Measurements from ENCODE around the gene LIFR. TPM values are rescaled to one million over a fixed set of nuclear protein-coding genes. Genes with fewer than 3 reads are reported as not detected.

LIFR gene
- total RNA-seq, 1 experiment from 2014 or later = 7.8 TPM

GRCh38 chr5:38554861-38555260 lies 1.6 kb downstream of the LIFR start:
- peak overlapping the region; percentile 67 to 94 for H3K4me3 Mint-ChIP-seq
- no peak overlapping the region for H4K8ac ChIP-seq (replicated peaks; ENCODE audit: insufficient read length, low read depth, low read length)
- H3K23ac ChIP-seq (ENCODE audit: insufficient read length, low read depth, low read length) = no peak overlapping the region
- H2BK15ac ChIP-seq (ENCODE audit: low read depth, low read length) = no peak overlapping the region
- no peak overlapping the region for H3K9ac ChIP-seq (ENCODE audit: extremely low read depth, insufficient read length, low read length)
- peaks cover 9% of the 10 kb centered on the region for H3K23me2 ChIP-seq (ENCODE audit: insufficient read length, low read depth, low read length, poor library complexity, severe bottlenecking)
- no peak overlapping the region for H2BK12ac ChIP-seq (ENCODE audit: insufficient read length, low read depth, low read length)
- no peaks in the 10 kb centered on the region for H3K27me3 ChIP-seq (ENCODE audit: insufficient read depth, low read length)
- no peak overlapping the region for H2AK5ac ChIP-seq (ENCODE audit: insufficient read length, low read length)
- no peak overlapping the region for H3K27ac Mint-ChIP-seq
- peak overlapping the region; percentile 59 for H3K4me2 ChIP-seq (ENCODE audit: insufficient read depth, insufficient read length, low read length)
- H3K56ac ChIP-seq (ENCODE audit: insufficient read length, low read depth, low read length) = no peak overlapping the region
- WGBS (ENCODE audit: extremely low coverage, insufficient read length, low lambda C conversion rate) = no CpG with 5 or more reads among the region's 4 CpGs
- H2BK5ac ChIP-seq (ENCODE audit: insufficient read length, low read length) = no peak overlapping the region
- H4K91ac ChIP-seq (ENCODE audit: insufficient read length, low read depth, low read length) = no peak overlapping the region
- no peak overlapping the region for H3T11ph ChIP-seq (ENCODE audit: low read length)
- H4K5ac ChIP-seq (ENCODE audit: insufficient read length, low read depth, low read length) = no peak overlapping the region
- no peak overlapping the region for H2BK120ac ChIP-seq (ENCODE audit: low read depth, low read length, poor library complexity, severe bottlenecking)
- H3K9me3 Mint-ChIP-seq = no peaks in the 10 kb centered on the region
- no peak overlapping the region for H3K27ac ChIP-seq (ENCODE audit: insufficient read length, low read depth, low read length)
- H3K14ac ChIP-seq (ENCODE audit: insufficient read depth, low read length) = no peak overlapping the region
- H3K79me1 ChIP-seq (ENCODE audit: insufficient read depth, low read depth, low read length, poor library complexity, severe bottlenecking) = peaks cover 4% of the 10 kb centered on the region
- peaks cover 3% of the 10 kb centered on the region for H3K4me1 ChIP-seq (ENCODE audit: insufficient read depth, low read length)
- no peak overlapping the region for H3K18ac ChIP-seq (ENCODE audit: insufficient read length, low read depth, low read length)
- H3K9me3 ChIP-seq (ENCODE audit: control insufficient read depth, low read depth, low read length) = no peaks in the 10 kb centered on the region
- no peak for DNase-seq
- no peaks in the 10 kb centered on the region; the same call in 1 of the 2 replicates for H3K79me2 ChIP-seq (ENCODE audit: insufficient read depth, low read length)
- peaks cover 6% of the 10 kb centered on the region for H3K27me3 Mint-ChIP-seq (ENCODE audit: low read depth)
- H4K20me1 ChIP-seq (ENCODE audit: control insufficient read depth, insufficient read depth, insufficient read length) = no peaks in the 10 kb centered on the region
- peaks cover 18 to 20% of the 10 kb centered on the region in 2 experiments for H3K4me1 Mint-ChIP-seq
- H3K36me3 Mint-ChIP-seq (ENCODE audit: insufficient read depth in 1 of 3, low read depth in 3 of 3) = peaks cover 0 to 2% (median 0%) of the 10 kb centered on the region in 3 experiments; a peak in 2 of 7 replicates
- no peak overlapping the region for H2BK20ac ChIP-seq (ENCODE audit: low read depth, low read length, poor library complexity, severe bottlenecking)
- no peak for TF ChIP-seq CTCF (conservative IDR thresholded peaks at IDR 0.05)
- H2AFZ ChIP-seq (ENCODE audit: low read length) = no peak overlapping the region
- no peak overlapping the region for H3K4ac ChIP-seq (ENCODE audit: low read depth, low read length)

All from H9 (cell line).